K562 (cell line): Measurements from ENCODE around the gene FGD6.

Experiments used
- ELF4 ChIP-seq: fragments of 450-650 bp; formaldehyde crosslinking; IDR thresholded peaks from 2 replicates; pipeline ENCODE4 v1.4.0; 2022; ENCODE audit warnings: missing genetic modification characterization
- MTA3 ChIP-seq: fragments of 450-650 bp; formaldehyde crosslinking; IDR thresholded peaks from 2 replicates; pipeline ENCODE4 v1.6.1; 2017; ENCODE audit warnings: mild to moderate bottlenecking, borderline replicate concordance
- POLR2A ChIP-seq: fragments of 450-650 bp; conservative IDR thresholded peaks from 2 replicates; pipeline ENCODE4 v1.6.1; 2016
- SREBF2 ChIP-seq: sonication (generic); formaldehyde crosslinking; IDR thresholded peaks from 2 replicates; pipeline ENCODE4 v1.4.0; 2020; ENCODE audit warnings: mild to moderate bottlenecking, missing genetic modification reagents
- TF ChIP-seq, protein P1 (sequence below): fragments of 250-450 bp; sonication (Bioruptor Pico); IDR thresholded peaks from 2 replicates; pipeline ENCODE4 v1.4.0; 2020; ENCODE audit warnings: mild to moderate bottlenecking, moderate library complexity
- TF ChIP-seq, protein P2 (sequence below): sonication (generic); formaldehyde crosslinking; IDR thresholded peaks from 2 replicates; pipeline ENCODE4 v1.5.0; 2020; ENCODE audit warnings: missing genetic modification reagents
- TF ChIP-seq, protein P3 (sequence below), 3 experiments: IDR thresholded peaks in 2 of 3; conservative IDR thresholded peaks in 1 of 3; 2 replicates each; pipeline ENCODE4 v1.5.1; 2011 to 2012; ENCODE audit warnings: low read length in 3 of 3, mild to moderate bottlenecking in 3 of 3, control low read depth in 2 of 3, improper control_type of control experiment in 1 of 3, inconsistent platforms in 1 of 3, low read depth in 1 of 3, mixed read lengths in 1 of 3, moderate library complexity in 1 of 3; ENCODE audit not compliant: insufficient read depth in 2 of 3

DNA sequence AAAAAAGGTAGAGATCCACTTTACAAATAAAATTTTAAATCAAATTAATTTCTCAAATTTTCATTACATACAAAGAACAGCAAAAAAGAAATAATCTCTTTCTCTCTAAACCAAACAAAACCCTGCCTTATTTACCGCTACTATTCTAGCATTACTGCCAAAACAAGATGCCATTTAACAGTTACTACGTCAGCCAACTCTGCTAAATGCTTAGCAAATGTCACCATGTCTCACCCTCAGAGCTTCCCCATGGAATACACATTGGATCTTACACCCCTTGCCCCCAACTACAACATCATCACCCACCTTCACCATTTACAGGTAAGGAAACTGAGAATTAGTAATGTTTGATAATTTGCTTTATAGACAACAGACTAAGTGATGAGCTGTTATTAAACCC lies 120.9 kb downstream of the FGD6 start:
- TF ChIP-seq, protein P1, sequence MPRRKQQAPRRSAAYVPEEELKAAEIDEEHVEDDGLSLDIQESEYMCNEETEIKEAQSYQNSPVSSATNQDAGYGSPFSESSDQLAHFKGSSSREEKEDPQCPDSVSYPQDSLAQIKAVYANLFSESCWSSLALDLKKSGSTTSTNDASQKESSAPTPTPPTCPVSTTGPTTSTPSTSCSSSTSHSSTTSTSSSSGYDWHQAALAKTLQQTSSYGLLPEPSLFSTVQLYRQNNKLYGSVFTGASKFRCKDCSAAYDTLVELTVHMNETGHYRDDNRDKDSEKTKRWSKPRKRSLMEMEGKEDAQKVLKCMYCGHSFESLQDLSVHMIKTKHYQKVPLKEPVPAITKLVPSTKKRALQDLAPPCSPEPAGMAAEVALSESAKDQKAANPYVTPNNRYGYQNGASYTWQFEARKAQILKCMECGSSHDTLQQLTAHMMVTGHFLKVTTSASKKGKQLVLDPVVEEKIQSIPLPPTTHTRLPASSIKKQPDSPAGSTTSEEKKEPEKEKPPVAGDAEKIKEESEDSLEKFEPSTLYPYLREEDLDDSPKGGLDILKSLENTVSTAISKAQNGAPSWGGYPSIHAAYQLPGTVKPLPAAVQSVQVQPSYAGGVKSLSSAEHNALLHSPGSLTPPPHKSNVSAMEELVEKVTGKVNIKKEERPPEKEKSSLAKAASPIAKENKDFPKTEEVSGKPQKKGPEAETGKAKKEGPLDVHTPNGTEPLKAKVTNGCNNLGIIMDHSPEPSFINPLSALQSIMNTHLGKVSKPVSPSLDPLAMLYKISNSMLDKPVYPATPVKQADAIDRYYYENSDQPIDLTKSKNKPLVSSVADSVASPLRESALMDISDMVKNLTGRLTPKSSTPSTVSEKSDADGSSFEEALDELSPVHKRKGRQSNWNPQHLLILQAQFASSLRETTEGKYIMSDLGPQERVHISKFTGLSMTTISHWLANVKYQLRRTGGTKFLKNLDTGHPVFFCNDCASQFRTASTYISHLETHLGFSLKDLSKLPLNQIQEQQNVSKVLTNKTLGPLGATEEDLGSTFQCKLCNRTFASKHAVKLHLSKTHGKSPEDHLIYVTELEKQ (CRISPR knock-in tag) = no peak
- no peak for TF ChIP-seq MTA3
- no peak for TF ChIP-seq ELF4 (CRISPR knock-in tag)
- TF ChIP-seq, protein P2, sequence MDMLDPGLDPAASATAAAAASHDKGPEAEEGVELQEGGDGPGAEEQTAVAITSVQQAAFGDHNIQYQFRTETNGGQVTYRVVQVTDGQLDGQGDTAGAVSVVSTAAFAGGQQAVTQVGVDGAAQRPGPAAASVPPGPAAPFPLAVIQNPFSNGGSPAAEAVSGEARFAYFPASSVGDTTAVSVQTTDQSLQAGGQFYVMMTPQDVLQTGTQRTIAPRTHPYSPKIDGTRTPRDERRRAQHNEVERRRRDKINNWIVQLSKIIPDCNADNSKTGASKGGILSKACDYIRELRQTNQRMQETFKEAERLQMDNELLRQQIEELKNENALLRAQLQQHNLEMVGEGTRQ (CRISPR knock-in tag) = no peak
- no peak for TF ChIP-seq SREBF2 (CRISPR knock-in tag)
- TF ChIP-seq, protein P3, sequence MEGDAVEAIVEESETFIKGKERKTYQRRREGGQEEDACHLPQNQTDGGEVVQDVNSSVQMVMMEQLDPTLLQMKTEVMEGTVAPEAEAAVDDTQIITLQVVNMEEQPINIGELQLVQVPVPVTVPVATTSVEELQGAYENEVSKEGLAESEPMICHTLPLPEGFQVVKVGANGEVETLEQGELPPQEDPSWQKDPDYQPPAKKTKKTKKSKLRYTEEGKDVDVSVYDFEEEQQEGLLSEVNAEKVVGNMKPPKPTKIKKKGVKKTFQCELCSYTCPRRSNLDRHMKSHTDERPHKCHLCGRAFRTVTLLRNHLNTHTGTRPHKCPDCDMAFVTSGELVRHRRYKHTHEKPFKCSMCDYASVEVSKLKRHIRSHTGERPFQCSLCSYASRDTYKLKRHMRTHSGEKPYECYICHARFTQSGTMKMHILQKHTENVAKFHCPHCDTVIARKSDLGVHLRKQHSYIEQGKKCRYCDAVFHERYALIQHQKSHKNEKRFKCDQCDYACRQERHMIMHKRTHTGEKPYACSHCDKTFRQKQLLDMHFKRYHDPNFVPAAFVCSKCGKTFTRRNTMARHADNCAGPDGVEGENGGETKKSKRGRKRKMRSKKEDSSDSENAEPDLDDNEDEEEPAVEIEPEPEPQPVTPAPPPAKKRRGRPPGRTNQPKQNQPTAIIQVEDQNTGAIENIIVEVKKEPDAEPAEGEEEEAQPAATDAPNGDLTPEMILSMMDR (IDR thresholded peaks at IDR 0.05 in 2 of 3, conservative IDR thresholded peaks at IDR 0.05 in 1 of 3; ENCODE audit: insufficient read depth in 2 of 3, low read depth in 1 of 3, low read length in 3 of 3) = no peak
- TF ChIP-seq POLR2A = no peak
